HepG2 (cell line): Measurements from ENCODE around the gene RGS5.

Experiments used
- EZH2 ChIP-seq: conservative IDR thresholded peaks from 2 replicates; pipeline ENCODE4 v1.6.1; 2012; ENCODE audit warnings: mild to moderate bottlenecking, low read depth, low read length, moderate library complexity
- FOXJ3 ChIP-seq: sonication (generic); formaldehyde crosslinking; IDR thresholded peaks from 2 replicates; pipeline ENCODE4 v1.4.0; 2020; ENCODE audit warnings: missing genetic modification reagents, mild to moderate bottlenecking, borderline replicate concordance
- GABPA ChIP-seq, 2 experiments: IDR thresholded peaks; 2 replicates each; pipeline ENCODE4 v1.6.1; 2011 to 2016; ENCODE audit warnings: low read depth in 2 of 2, low read length in 1 of 2, missing biosample characterization in 1 of 2, missing genetic modification characterization in 1 of 2
- NFE2L1 ChIP-seq: sonication (generic); formaldehyde crosslinking; IDR thresholded peaks from 2 replicates; pipeline ENCODE4 v1.4.0; 2020; ENCODE audit warnings: missing genetic modification reagents, mild to moderate bottlenecking, borderline replicate concordance
- POLR2A ChIP-seq, 2 experiments: IDR thresholded peaks; 2 replicates each; pipeline ENCODE4 v1.6.1; 2011; ENCODE audit warnings: low read depth in 2 of 2, low read length in 2 of 2, mild to moderate bottlenecking in 1 of 2, moderate library complexity in 1 of 2; ENCODE audit not compliant: insufficient read depth in 1 of 2
- STAT6 ChIP-seq: sonication (generic); formaldehyde crosslinking; IDR thresholded peaks from 2 replicates; pipeline ENCODE4 v1.4.0; 2020; ENCODE audit warnings: missing genetic modification reagents, mild to moderate bottlenecking, borderline replicate concordance

GRCh38 chr1:163165119-163165518 lies 37.6 kb downstream of the RGS5 start:
- TF ChIP-seq STAT6 (CRISPR knock-in tag) = no peak
- no peak for TF ChIP-seq FOXJ3 (CRISPR knock-in tag)
- no peak for TF ChIP-seq EZH2
- no peak for TF ChIP-seq POLR2A (IDR thresholded peaks at IDR 0.05; ENCODE audit: insufficient read depth in 1 of 2, low read depth in 2 of 2, low read length in 2 of 2)
- TF ChIP-seq NFE2L1 = no peak
- no peak for TF ChIP-seq GABPA (IDR thresholded peaks at IDR 0.05; ENCODE audit: low read depth, low read length)
- no peak for TF ChIP-seq GABPA (CRISPR knock-in tag; IDR thresholded peaks at IDR 0.05; ENCODE audit: low read depth)
